RCC 7860 (cell line): ENCODE data around the gene NT5DC3.
"Not testable (repeated sequence)": the region's sequence is repeated elsewhere in the genome, so short reads cannot be mapped to it uniquely, and the experiment has no call there.

Source experiments
- DNase-seq: peaks from one replicate; pipeline ENCODE4 v3.0.0-alpha.2; 2015; ENCODE audit warnings: low spot score
- FAIRE-seq: peaks from 2 replicates; lab custom pipeline; 2012; peaks lifted over from hg19 to GRCh38; lab: Jason Lieb, UNC

Gene NT5DC3

DNA sequence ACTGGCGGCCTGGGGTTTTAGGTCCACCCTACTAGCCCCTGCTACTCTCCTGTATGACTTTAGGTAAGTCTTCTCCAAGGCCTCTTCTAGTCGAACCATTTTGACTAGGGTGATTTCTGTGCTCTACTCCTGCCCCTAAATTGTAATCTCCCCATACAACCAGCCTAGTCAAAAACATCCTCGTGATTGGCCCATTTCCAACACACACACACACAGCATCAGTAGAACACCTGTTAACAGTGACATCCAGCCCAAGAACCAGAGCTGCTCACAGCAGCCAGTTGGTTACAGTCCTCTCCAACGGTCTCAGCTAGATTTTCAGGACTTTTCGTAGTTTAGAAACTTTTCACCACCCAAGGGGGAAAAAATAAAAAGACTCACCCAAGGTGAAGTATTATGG lies 30.9 kb downstream of the NT5DC3 start:
- no peak for FAIRE-seq
- DNase-seq, result no peak

GRCh38 chr12:103809639-103810038 lies 31.4 kb downstream of the NT5DC3 start:
- not testable (repeated sequence) for DNase-seq, FAIRE-seq

GRCh38 chr12:103809154-103809553 lies 31.9 kb downstream of the NT5DC3 start:
- FAIRE-seq (no peak), DNase-seq (no peak)

GRCh38 chr12:103808239-103808880 lies 32.7 kb downstream of the NT5DC3 start:
- DNase-seq (no peak), FAIRE-seq (no peak)

DNA sequence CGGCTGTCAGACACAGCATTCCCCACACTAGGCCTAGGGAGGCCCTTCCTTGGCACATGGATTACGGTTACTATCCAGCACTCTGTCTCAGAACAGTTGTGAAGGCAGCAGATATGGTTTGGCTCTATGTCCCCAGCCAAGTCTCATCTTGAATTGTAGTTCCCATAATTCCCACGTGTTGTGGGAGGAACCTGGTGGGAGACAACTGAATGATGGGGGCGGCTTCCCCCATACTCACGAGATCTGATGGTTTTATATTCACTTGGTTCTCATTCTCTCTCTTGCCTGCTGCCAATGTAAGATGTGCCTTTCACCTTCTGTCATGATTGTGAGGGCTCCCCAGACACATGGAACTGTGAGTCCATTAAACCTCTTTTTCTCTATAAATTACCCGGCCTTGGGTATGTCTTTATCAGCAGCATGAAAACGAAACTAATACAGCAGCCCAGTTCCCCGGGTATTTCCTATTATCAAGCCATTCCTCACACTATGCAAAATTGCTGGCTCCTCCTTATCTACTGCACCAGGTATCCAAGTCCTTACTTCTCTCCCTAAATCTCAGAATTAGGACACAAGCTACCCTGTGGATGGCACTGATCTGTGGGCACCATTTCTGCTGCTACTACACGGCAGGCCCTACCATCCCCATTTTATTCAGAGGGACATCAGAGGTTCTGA lies 33.3 kb downstream of the NT5DC3 start:
- DNase-seq (no peak), FAIRE-seq (no peak)

GRCh38 chr12:103806803-103807202 lies 34.2 kb downstream of the NT5DC3 start:
- DNase-seq (no peak), FAIRE-seq (no peak)

- DNase-seq (no peak), FAIRE-seq (no peak)
Observed at GRCh38 chr12:103805655-103806360, 35.2 kb downstream of the NT5DC3 start.

DNA sequence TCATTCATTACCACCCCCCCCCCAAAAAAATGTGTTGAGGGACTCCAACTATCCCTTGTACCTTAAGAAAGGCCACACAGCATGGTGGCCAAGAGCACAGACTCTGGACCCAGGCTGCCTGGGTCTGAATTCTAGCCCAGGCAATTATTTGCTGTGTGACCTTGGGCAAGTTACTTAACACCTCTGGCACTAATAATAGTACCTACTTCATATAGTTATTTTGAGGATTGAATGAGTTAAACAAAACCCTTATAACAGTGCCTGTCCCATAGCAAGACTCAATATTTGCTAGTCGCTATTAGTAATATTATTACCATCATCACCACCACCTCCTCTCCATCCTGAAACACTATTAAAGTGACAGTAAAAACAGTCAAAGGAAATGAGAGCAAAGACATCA lies 37.2 kb downstream of the NT5DC3 start:
- no peak for DNase-seq

DNA sequence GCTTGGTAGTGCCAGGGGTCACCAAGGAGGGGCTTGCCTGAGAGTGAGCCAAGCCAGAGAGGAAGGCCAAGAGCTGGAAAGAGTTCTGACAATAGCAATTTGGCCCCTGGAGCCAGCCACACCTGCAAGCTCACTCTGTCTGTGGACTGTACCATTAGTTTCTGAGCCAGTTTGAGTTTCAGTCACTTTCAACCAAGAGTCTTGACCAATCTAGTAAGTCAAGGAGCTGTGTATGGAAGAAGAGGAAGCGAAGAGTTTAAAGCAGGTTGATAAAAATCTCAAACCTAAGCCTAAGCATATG lies 38.5 kb downstream of the NT5DC3 start:
- DNase-seq (no peak), FAIRE-seq (no peak)

More for the DNA sequence above, 37.2 kb downstream of the NT5DC3 start:
- no peak for FAIRE-seq

GRCh38 chr12:103801709-103802585 lies 39.1 kb downstream of the NT5DC3 start:
- DNase-seq, result peak; percentile 77
- no peak for FAIRE-seq

DNA sequence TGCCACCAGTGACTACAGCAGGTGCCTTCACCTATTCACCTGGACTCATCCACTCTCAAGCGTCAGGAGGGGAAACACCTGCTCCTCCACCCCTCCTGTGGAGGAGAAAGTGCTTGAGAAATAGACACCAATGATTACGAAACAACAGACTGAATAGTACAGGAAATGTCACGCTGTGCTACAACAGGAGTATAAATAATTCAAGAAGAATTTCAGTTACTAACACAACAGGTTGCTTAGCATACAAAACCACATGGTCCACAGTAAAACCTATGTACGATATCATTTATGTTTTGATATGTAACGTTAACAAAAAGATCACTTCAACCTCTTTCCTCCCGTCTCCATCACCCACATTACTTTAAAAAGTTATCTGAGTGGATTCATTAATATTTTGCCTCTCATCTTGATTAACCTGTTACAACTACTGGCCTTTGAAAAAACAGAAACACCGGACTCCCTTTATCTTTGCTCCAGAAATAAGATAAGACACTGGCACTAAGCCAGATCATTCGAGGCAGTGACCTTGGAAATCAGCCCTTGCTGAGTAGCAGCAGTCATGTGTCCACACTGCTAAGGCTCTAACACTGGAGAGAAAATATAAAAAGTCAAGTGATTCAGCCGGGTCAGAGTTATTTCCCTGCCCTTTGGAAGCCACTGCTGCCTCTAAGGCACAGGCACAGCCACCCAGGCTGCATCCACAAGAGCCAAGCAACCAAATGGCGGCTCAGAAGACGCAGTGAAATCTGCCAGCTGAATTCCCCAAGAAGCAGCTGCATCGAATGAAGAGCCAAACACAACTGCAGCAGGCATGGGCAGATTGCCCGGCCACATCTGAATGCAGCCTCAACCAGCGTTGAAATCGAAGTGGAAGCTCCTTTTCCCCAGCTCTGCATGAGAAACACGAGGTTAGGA lies 40.9 kb downstream of the NT5DC3 start:
- peak; percentile 27 for DNase-seq
- no peak for FAIRE-seq

GRCh38 chr12:103799504-103799856 lies 41.6 kb downstream of the NT5DC3 start:
- no peak for DNase-seq
- no peak for FAIRE-seq

- FAIRE-seq (no peak), DNase-seq (no peak)
Observed at GRCh38 chr12:103798586-103798985, 42.4 kb downstream of the NT5DC3 start.

DNA sequence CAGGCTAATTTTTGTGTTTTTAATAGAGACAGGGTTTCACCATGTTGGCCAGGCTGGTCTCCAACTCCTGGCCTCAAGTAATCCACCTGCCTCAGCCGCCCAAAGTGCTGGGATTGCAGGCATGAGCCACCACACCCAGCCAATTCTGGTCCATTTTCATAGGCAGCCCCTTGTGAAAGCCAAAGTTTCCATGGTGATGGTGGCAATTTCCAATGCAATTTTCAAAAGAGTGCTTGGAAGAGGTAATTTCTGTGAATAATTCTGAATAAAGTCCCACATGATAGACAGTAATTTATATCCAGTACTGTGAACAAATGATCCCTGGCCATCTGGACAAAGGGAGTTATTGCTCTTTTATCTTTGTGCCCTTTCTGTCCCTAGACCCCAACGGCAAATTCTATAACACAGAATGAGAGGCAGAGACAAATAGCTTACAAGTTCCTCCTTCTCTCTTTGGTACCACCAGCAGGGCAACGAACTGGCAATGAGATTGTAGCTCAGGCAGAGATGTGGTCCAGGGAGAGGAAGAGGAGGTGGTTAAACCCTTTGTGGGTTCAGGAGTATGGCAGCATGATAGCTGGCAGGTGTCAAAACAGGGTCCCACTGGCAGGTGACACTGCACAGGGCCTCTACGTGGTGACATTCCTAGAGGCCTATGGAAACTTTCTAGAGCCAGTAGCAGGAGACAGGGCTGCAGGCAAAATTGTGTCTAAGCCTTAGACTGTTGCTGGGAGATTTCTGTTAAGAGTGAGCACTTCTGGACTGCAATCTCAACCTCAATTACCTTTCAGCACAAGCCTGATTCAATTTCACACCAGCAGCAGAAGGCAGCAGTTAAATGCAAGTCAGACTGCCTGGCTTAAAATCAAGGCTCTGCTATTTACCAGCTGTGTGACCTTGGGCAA lies 46.5 kb downstream of the NT5DC3 start:
- no peak for DNase-seq
- no peak for FAIRE-seq

DNA sequence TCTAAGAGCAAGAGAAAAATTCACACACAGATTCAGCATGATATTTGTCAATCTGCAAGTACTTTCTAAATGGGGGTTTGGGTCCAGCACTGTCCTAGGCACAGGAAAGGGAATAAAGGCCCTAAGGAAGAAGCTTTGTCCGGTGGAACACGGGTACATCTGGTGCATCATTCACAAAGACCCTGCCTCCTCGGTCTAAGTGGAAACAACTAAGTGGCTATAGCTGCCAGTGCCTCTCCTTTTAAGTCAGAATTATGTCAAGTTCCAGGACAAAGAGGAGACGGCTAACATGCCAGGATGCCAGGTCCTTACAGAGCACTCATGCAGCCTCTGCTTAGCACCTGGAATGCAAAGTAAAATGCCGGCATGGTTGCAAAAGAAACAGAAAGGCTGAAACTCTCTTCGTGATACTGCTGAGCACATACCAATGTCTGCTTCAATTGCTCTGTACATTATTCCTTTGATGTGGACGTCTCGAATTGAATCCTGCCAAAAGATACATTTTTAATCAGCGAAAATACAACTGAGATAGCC lies 47.5 kb downstream of the NT5DC3 start:
- DNase-seq, result no peak
- no peak for FAIRE-seq

DNA sequence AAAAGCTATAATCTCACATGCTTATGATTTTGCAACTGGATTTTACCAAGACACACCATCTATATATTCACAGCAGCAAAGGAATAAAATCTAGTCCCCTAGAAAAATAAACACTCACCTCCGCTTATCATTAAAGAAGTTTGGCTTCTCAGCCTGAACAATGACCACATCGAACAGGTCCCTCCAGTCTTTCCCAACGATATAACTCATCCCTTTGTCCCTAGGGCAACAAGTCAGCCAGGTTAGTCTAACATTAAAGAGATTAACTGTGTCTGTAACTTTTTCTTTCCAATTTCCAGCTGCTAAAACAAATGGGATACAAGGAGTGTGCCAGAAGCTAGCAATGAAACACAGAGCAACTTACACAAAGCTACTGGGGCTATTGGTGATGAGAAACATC lies 48.0 kb downstream of the NT5DC3 start:
- FAIRE-seq, result no peak
- no peak for DNase-seq

- FAIRE-seq (no peak), DNase-seq (no peak)
Observed at GRCh38 chr12:103791350-103791920, 49.6 kb downstream of the NT5DC3 start.

GRCh38 chr12:103786201-103786600 lies 54.8 kb downstream of the NT5DC3 start:
- FAIRE-seq (no peak), DNase-seq (no peak)
